HCT116 (cell line): ENCODE data around the gene CIB4. TPM values are rescaled to one million over a fixed set of nuclear protein-coding genes. Genes with fewer than 3 reads are reported as not detected.

Experiments
- ATAC-seq: fragments of 200-7000 bp; cut with Tn5 transposase; 2 replicates; pipeline ENCODE4 v1.9.1; 2020; ENCODE audit warnings: mild to moderate bottlenecking, moderate library complexity
- BruUV-seq: library from RNA; stranded (reverse); fragments of 400-500 nt; replicated peaks from 2 replicates; lab custom pipeline; 2021; lab: Mats Ljungman, UMichigan
- CTCF ChIA-PET: fragments of 300-600 bp; sonication (Branson Sonifier 250); formaldehyde crosslinking; loops from one replicate; lab custom pipeline; 2021; ENCODE audit warnings: antibody characterized with exemption; lab: Charles Lee
- POLR2A ChIA-PET: fragments of 300-600, 350-600 bp; sonication (Branson Sonifier 250); formaldehyde crosslinking; loops from one replicate; lab custom pipeline; 2021; ENCODE audit warnings: antibody characterized with exemption; lab: Charles Lee
- RAD21 ChIA-PET, 2 experiments: fragments of 300-600 bp; sonication (Branson Sonifier 250); formaldehyde crosslinking; loops; one replicate each; lab custom pipeline; 2023; ENCODE audit warnings: low total read pairs in 2 of 2; ENCODE audit not compliant: uncharacterized antibody in 2 of 2, unreplicated experiment in 2 of 2, low non-redundant PET in 1 of 2; lab: Charles Lee
- DNase-seq: peaks from one replicate; pipeline ENCODE4 v3.0.0-alpha.2; 2010; ENCODE audit warnings: low read depth, low spot score
- H2AFZ ChIP-seq: fragments of 200-600 bp; shearing (Covaris generic), sonication (generic); 2 replicates; pipeline ENCODE4 v1.6.1; 2017; ENCODE audit warnings: low read depth, mixed run types, mixed read lengths, antibody characterized with exemption, low read length; ENCODE audit not compliant: poor library complexity, severe bottlenecking
- H3K27ac ChIP-seq: 2 replicates; pipeline ENCODE4 v1.5.1; 2012; ENCODE audit warnings: low read depth, low read length
- H3K27me3 ChIP-seq: fragments of 200-600 bp; sonication (generic); 2 replicates; pipeline ENCODE4 v1.6.1; 2016; ENCODE audit warnings: mixed run types, low read length, mixed read lengths; ENCODE audit not compliant: insufficient read depth
- H3K36me3 ChIP-seq, 2 experiments: fragments of 200-500 bp in 1 of 2; fragments of 200-600 bp in 1 of 2; sonication (Bioruptor generic) in 1 of 2; sonication (generic) in 1 of 2; 2 replicates each; pipeline versions ENCODE4 v1.5.1 to v1.6.1; 2014 to 2016; ENCODE audit warnings: low read length in 2 of 2, inconsistent platforms in 1 of 2, mixed read lengths in 1 of 2, mixed run types in 1 of 2; ENCODE audit not compliant: insufficient read depth in 2 of 2, control insufficient read depth in 1 of 2
- H3K4me1 ChIP-seq, 2 experiments: fragments of 200-600 bp in 1 of 2; sonication (generic) in 1 of 2; 2 replicates each; pipeline versions ENCODE4 v1.5.1 to v1.6.1; 2012 to 2017; ENCODE audit warnings: low read length in 2 of 2, inconsistent platforms in 1 of 2, mild to moderate bottlenecking in 1 of 2, mixed read lengths in 1 of 2, mixed run types in 1 of 2, moderate library complexity in 1 of 2; ENCODE audit not compliant: insufficient read depth in 2 of 2, control insufficient read depth in 1 of 2
- H3K4me2 ChIP-seq: fragments of 200-600 bp; sonication (generic); 2 replicates; pipeline ENCODE4 v1.6.1; 2017; ENCODE audit warnings: mixed run types, low read length, mixed read lengths
- H3K4me3 ChIP-seq, 2 experiments: fragments of 200-600 bp in 1 of 2; sonication (generic) in 1 of 2; replicated peaks in 1 of 2; 2 replicates each; pipeline ENCODE4 v1.5.1; 2011 to 2016; ENCODE audit warnings: low read length in 2 of 2, control low read depth in 1 of 2, low read depth in 1 of 2, mild to moderate bottlenecking in 1 of 2, mixed read lengths in 1 of 2, mixed run types in 1 of 2
- H3K79me2 ChIP-seq: fragments of 200-600 bp; sonication (generic); 2 replicates; pipeline ENCODE4 v1.6.1; 2017; ENCODE audit warnings: mild to moderate bottlenecking, mixed run types, low read length, moderate library complexity, mixed read lengths; ENCODE audit not compliant: insufficient read depth
- H3K9ac ChIP-seq: fragments of 200-600 bp; sonication (generic); 2 replicates; pipeline ENCODE4 v1.6.1; 2016; ENCODE audit warnings: low read length, mixed read lengths
- H3K9me2 ChIP-seq: fragments of 200-600 bp; sonication (generic), shearing (Covaris generic); 2 replicates; pipeline ENCODE4 v1.6.1; 2017; ENCODE audit warnings: mixed run types, mild to moderate bottlenecking, moderate library complexity; ENCODE audit not compliant: insufficient read depth
- H3K9me3 ChIP-seq, 2 experiments: fragments of 200-500 bp in 1 of 2; fragments of 200-600 bp in 1 of 2; sonication (Bioruptor generic) in 1 of 2; sonication (generic) in 1 of 2; 2 replicates each; pipeline ENCODE4 v1.6.1; 2014 to 2017; ENCODE audit warnings: low read length in 2 of 2, mixed read lengths in 2 of 2, inconsistent platforms in 1 of 2, low read depth in 1 of 2, mild to moderate bottlenecking in 1 of 2, mixed run types in 1 of 2, moderate library complexity in 1 of 2; ENCODE audit not compliant: control insufficient read depth in 1 of 2, insufficient read depth in 1 of 2
- H4K20me1 ChIP-seq: fragments of 200-600 bp; sonication (generic), shearing (Covaris generic); 2 replicates; pipeline ENCODE4 v1.6.1; 2017; ENCODE audit warnings: mixed run types, mild to moderate bottlenecking, moderate library complexity; ENCODE audit not compliant: insufficient read depth
- EZH2phosphoT487 ChIP-seq: fragments of 200-600 bp; IDR thresholded peaks from 2 replicates; pipeline ENCODE4 v1.6.1; 2018; ENCODE audit warnings: antibody characterized with exemption, borderline replicate concordance
- FOSL1 ChIP-seq: IDR thresholded peaks from 2 replicates; pipeline ENCODE4 v1.6.1; 2012; ENCODE audit warnings: low read depth
- POLR2AphosphoS5 ChIP-seq: IDR thresholded peaks from 2 replicates; pipeline ENCODE4 v1.6.1; 2011; ENCODE audit warnings: mild to moderate bottlenecking, low read depth, low read length, moderate library complexity
- RAD21 ChIP-seq: IDR thresholded peaks from 2 replicates; pipeline ENCODE4 v1.6.1; 2012; ENCODE audit warnings: low read depth, mild to moderate bottlenecking
- TCF7L2 ChIP-seq: IDR thresholded peaks from 2 replicates; pipeline ENCODE4 v1.7.0; 2011; ENCODE audit warnings: borderline replicate concordance, inconsistent platforms; ENCODE audit not compliant: insufficient read depth, insufficient read length; ENCODE audit errors: extremely low read depth
- intact Hi-C: fragments of 100-400 bp; cut with micrococcal nuclease; formaldehyde crosslinking; loops from 2 replicates; pipeline ENCODE4 v1.10.0; 2022
- total RNA-seq: library from RNA; stranded (reverse); gene quantifications from one replicate; pipeline ENCODE4 v1.2.1, GENCODE V29; 2021; ENCODE audit not compliant: unreplicated experiment
- TF ChIP-seq, protein P1 (sequence below): IDR thresholded peaks from 2 replicates; pipeline ENCODE4 v1.6.1; 2012
- TF ChIP-seq, protein P2 (sequence below): IDR thresholded peaks from 2 replicates; pipeline ENCODE4 v1.6.1; 2012; ENCODE audit warnings: low read depth

CIB4 gene
- total RNA-seq, 1 experiment from 2014 or later: not detected

DNA sequence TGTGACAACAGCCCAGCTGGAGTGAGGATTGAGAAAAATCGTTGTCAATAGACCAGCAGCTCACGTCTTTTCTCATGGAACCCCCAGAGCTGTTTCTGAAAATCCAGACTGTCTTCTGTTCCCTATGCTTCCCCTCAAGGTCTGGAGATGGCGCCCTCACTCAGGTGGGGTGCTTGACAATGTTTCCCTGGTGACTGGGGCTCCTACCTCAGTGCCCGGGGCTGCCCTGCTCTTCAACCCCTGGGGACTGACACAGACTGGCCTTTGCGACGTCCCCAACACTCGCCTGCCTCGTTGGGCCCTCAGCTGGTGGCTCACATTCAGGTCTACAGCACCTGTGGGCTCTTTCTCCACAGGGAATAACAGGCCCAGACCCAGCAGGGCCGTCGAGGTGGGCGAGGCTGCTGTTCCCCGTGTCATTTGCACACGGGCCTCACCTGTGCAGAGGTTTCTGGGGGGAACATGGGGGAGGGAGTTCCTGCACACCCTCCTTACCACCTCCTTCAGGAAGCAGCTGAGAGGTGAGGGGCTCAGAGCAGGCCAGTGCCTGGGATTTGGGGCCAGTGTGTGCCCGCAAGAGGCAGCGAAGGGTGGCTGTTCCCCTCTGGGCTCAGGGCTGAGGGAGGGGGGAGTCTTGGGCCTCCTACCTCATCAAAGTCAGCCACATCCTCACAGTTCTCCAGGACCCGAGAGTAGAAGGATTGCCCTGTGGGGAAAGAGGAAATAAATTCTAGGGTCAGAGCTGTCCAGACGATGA lies 103.9 kb downstream of the CIB4 start:
- no TSS peak for BruUV-seq
- Histone ChIP-seq H3K79me2 (no peaks in the 10 kb centered on the region), H3K4me1 (peaks cover 0 to 3% of the 10 kb centered on the region in 2 experiments; a peak in 1 of 4 replicates), H3K4me2 (no peak overlapping the region), H3K4me3 (no peak overlapping the region), H3K36me3 (no peaks in the 10 kb centered on the region), H3K9ac (no peak overlapping the region), H3K27ac (no peak overlapping the region), H4K20me1 (no peaks in the 10 kb centered on the region), H3K9me2 (no peaks in the 10 kb centered on the region), H3K27me3 (no peaks in the 10 kb centered on the region), H3K9me3 (no peaks in the 10 kb centered on the region)
- POLR2A ChIA-PET: no interaction called here
- CTCF ChIA-PET: interaction anchor here (0.7 kb wide), 1 partner anchor 9 kb away, joined by 3 read pairs; no protein-coding TSS in a partner anchor
- ATAC-seq (no peak), DNase-seq (no peak)
- RAD21 ChIA-PET: no interaction called here
- intact Hi-C loops: no loop called here
- TF ChIP-seq, protein P1, sequence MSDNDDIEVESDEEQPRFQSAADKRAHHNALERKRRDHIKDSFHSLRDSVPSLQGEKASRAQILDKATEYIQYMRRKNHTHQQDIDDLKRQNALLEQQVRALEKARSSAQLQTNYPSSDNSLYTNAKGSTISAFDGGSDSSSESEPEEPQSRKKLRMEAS: no peak
- TF ChIP-seq POLR2AphosphoS5 (no peak), TCF7L2 (no peak), RAD21 (peak; percentile 25; the same call in 1 of the 2 replicates), EZH2phosphoT487 (no peak), FOSL1 (no peak)
- TF ChIP-seq, protein P2, sequence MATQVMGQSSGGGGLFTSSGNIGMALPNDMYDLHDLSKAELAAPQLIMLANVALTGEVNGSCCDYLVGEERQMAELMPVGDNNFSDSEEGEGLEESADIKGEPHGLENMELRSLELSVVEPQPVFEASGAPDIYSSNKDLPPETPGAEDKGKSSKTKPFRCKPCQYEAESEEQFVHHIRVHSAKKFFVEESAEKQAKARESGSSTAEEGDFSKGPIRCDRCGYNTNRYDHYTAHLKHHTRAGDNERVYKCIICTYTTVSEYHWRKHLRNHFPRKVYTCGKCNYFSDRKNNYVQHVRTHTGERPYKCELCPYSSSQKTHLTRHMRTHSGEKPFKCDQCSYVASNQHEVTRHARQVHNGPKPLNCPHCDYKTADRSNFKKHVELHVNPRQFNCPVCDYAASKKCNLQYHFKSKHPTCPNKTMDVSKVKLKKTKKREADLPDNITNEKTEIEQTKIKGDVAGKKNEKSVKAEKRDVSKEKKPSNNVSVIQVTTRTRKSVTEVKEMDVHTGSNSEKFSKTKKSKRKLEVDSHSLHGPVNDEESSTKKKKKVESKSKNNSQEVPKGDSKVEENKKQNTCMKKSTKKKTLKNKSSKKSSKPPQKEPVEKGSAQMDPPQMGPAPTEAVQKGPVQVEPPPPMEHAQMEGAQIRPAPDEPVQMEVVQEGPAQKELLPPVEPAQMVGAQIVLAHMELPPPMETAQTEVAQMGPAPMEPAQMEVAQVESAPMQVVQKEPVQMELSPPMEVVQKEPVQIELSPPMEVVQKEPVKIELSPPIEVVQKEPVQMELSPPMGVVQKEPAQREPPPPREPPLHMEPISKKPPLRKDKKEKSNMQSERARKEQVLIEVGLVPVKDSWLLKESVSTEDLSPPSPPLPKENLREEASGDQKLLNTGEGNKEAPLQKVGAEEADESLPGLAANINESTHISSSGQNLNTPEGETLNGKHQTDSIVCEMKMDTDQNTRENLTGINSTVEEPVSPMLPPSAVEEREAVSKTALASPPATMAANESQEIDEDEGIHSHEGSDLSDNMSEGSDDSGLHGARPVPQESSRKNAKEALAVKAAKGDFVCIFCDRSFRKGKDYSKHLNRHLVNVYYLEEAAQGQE: no peak
- TF ChIP-seq, all 23 proteins: peak for 1
- H2AFZ ChIP-seq: no peak overlapping the region
